Measurements from ENCODE around the gene SLC12A7. TPM values are rescaled to one million over a fixed set of nuclear protein-coding genes. Genes with fewer than 3 reads are reported as not detected.

SLC12A7 gene
- total and polyA plus RNA-seq, 2 of the 13 experiments (the other 11 are each of a cell fraction or from before 2014, with no cell fraction given): 14.0 to 18.5 TPM

GRCh38 chr5:1135696-1136525 is 24.0 kb upstream of the SLC12A7 start (continued):
- TF ChIP-seq, protein P1, sequence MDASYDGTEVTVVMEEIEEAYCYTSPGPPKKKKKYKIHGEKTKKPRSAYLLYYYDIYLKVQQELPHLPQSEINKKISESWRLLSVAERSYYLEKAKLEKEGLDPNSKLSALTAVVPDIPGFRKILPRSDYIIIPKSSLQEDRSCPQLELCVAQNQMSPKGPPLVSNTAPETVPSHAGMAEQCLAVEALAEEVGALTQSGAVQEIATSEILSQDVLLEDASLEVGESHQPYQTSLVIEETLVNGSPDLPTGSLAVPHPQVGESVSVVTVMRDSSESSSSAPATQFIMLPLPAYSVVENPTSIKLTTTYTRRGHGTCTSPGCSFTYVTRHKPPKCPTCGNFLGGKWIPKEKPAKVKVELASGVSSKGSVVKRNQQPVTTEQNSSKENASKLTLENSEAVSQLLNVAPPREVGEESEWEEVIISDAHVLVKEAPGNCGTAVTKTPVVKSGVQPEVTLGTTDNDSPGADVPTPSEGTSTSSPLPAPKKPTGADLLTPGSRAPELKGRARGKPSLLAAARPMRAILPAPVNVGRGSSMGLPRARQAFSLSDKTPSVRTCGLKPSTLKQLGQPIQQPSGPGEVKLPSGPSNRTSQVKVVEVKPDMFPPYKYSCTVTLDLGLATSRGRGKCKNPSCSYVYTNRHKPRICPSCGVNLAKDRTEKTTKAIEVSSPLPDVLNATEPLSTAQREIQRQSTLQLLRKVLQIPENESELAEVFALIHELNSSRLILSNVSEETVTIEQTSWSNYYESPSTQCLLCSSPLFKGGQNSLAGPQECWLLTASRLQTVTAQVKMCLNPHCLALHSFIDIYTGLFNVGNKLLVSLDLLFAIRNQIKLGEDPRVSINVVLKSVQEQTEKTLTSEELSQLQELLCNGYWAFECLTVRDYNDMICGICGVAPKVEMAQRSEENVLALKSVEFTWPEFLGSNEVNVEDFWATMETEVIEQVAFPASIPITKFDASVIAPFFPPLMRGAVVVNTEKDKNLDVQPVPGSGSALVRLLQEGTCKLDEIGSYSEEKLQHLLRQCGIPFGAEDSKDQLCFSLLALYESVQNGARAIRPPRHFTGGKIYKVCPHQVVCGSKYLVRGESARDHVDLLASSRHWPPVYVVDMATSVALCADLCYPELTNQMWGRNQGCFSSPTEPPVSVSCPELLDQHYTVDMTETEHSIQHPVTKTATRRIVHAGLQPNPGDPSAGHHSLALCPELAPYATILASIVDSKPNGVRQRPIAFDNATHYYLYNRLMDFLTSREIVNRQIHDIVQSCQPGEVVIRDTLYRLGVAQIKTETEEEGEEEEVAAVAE (CRISPR knock-in tag; IDR thresholded peaks at IDR 0.05; ENCODE audit: borderline replicate concordance): no peak
- no peak for TF ChIP-seq ZNF34 (CRISPR knock-in tag; IDR thresholded peaks at IDR 0.05; ENCODE audit: borderline replicate concordance)
- no peak for TF ChIP-seq EED (CRISPR knock-in tag; IDR thresholded peaks at IDR 0.05)
- TF ChIP-seq, protein P2, sequence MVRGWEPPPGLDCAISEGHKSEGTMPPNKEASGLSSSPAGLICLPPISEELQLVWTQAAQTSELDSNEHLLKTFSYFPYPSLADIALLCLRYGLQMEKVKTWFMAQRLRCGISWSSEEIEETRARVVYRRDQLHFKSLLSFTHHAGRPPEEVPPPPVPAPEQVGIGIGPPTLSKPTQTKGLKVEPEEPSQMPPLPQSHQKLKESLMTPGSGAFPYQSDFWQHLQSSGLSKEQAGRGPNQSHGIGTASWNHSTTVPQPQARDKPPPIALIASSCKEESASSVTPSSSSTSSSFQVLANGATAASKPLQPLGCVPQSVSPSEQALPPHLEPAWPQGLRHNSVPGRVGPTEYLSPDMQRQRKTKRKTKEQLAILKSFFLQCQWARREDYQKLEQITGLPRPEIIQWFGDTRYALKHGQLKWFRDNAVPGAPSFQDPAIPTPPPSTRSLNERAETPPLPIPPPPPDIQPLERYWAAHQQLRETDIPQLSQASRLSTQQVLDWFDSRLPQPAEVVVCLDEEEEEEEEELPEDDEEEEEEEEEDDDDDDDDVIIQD (CRISPR knock-in tag; IDR thresholded peaks at IDR 0.05; ENCODE audit: low read depth): no peak
- no peak for TF ChIP-seq ZSCAN20 (CRISPR knock-in tag; IDR thresholded peaks at IDR 0.05; ENCODE audit: borderline replicate concordance)
- TF ChIP-seq ZFP41 (CRISPR knock-in tag; IDR thresholded peaks at IDR 0.05; ENCODE audit: borderline replicate concordance): no peak
- TF ChIP-seq ZNF883 (CRISPR knock-in tag; IDR thresholded peaks at IDR 0.05; ENCODE audit: not compliant biosample characterization): no peak
- TF ChIP-seq, protein P3, sequence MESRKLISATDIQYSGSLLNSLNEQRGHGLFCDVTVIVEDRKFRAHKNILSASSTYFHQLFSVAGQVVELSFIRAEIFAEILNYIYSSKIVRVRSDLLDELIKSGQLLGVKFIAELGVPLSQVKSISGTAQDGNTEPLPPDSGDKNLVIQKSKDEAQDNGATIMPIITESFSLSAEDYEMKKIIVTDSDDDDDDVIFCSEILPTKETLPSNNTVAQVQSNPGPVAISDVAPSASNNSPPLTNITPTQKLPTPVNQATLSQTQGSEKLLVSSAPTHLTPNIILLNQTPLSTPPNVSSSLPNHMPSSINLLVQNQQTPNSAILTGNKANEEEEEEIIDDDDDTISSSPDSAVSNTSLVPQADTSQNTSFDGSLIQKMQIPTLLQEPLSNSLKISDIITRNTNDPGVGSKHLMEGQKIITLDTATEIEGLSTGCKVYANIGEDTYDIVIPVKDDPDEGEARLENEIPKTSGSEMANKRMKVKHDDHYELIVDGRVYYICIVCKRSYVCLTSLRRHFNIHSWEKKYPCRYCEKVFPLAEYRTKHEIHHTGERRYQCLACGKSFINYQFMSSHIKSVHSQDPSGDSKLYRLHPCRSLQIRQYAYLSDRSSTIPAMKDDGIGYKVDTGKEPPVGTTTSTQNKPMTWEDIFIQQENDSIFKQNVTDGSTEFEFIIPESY (CRISPR knock-in tag; IDR thresholded peaks at IDR 0.05): no peak
- TF ChIP-seq, protein P4, sequence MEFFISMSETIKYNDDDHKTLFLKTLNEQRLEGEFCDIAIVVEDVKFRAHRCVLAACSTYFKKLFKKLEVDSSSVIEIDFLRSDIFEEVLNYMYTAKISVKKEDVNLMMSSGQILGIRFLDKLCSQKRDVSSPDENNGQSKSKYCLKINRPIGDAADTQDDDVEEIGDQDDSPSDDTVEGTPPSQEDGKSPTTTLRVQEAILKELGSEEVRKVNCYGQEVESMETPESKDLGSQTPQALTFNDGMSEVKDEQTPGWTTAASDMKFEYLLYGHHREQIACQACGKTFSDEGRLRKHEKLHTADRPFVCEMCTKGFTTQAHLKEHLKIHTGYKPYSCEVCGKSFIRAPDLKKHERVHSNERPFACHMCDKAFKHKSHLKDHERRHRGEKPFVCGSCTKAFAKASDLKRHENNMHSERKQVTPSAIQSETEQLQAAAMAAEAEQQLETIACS (CRISPR knock-in tag; IDR thresholded peaks at IDR 0.05): no peak
- TF ChIP-seq KLF16 (CRISPR knock-in tag; IDR thresholded peaks at IDR 0.05): no peak
- TF ChIP-seq JUND (CRISPR knock-in tag; IDR thresholded peaks at IDR 0.05): no peak
- TF ChIP-seq NFKBIZ (CRISPR knock-in tag; IDR thresholded peaks at IDR 0.05): no peak
- no peak for TF ChIP-seq AHR (CRISPR knock-in tag; IDR thresholded peaks at IDR 0.05)
- TF ChIP-seq, protein P5, sequence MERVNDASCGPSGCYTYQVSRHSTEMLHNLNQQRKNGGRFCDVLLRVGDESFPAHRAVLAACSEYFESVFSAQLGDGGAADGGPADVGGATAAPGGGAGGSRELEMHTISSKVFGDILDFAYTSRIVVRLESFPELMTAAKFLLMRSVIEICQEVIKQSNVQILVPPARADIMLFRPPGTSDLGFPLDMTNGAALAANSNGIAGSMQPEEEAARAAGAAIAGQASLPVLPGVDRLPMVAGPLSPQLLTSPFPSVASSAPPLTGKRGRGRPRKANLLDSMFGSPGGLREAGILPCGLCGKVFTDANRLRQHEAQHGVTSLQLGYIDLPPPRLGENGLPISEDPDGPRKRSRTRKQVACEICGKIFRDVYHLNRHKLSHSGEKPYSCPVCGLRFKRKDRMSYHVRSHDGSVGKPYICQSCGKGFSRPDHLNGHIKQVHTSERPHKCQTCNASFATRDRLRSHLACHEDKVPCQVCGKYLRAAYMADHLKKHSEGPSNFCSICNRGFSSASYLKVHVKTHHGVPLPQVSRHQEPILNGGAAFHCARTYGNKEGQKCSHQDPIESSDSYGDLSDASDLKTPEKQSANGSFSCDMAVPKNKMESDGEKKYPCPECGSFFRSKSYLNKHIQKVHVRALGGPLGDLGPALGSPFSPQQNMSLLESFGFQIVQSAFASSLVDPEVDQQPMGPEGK (CRISPR knock-in tag; IDR thresholded peaks at IDR 0.05): no peak
- no peak for TF ChIP-seq KAT7 (CRISPR knock-in tag; IDR thresholded peaks at IDR 0.05; ENCODE audit: borderline replicate concordance)
